Upper lobe of left lung (tissue), 6 donors: Measurements from ENCODE around the gene FECH. TPM values are rescaled to one million over a fixed set of nuclear protein-coding genes. Genes with fewer than 3 reads are reported as not detected.

Experiments
- ATAC-seq, 2 donors: fragments of 200-7000 bp; cut with Tn5 transposase; one replicate each; pipeline ENCODE4 v1.9.1; 2022; ENCODE audit warnings: mild to moderate bottlenecking in 2 of 2, moderate library complexity in 2 of 2; ENCODE audit not compliant: low FRiP score in 2 of 2
- DNase-seq, 2 donors: peaks; one replicate each; pipeline ENCODE4 v3.0.0-alpha.2; 2019 to 2020
- H3K27ac ChIP-seq, 4 donors: fragments of 200-600 bp; sonication (generic); one replicate each; pipeline ENCODE4 v1.5.1; 2016 to 2019
- H3K27me3 ChIP-seq, 4 donors: fragments of 200-600 bp; sonication (generic); one replicate each; pipeline ENCODE4 v1.5.1; 2017 to 2019
- H3K36me3 ChIP-seq, 4 donors: fragments of 200-600 bp; sonication (generic); one replicate each; pipeline ENCODE4 v1.5.1; 2016 to 2019
- H3K4me1 ChIP-seq, 4 donors: fragments of 200-600 bp; sonication (generic); one replicate each; pipeline ENCODE4 v1.5.1; 2018 to 2019
- H3K4me3 ChIP-seq, 4 donors: fragments of 200-600 bp; sonication (generic); one replicate each; pipeline ENCODE4 v1.5.1; 2017 to 2019; ENCODE audit warnings: mild to moderate bottlenecking in 2 of 4, moderate library complexity in 1 of 4
- H3K9me3 ChIP-seq, 4 donors: fragments of 200-600 bp; sonication (generic); one replicate each; pipeline ENCODE4 v1.5.1; 2018 to 2019
- CTCF ChIP-seq, 6 experiments: fragments of 450-650 bp in 4 of 6; fragments of 200-600 bp in 2 of 6; sonication (generic) in 2 of 6; IDR thresholded peaks; one replicate each; pipeline ENCODE4 v1.5.1; 2016 to 2019; ENCODE audit warnings: antibody characterized with exemption in 6 of 6
- EP300 ChIP-seq, 4 donors: sonication (generic); formaldehyde crosslinking; IDR thresholded peaks; one replicate each; pipeline ENCODE4 v1.5.1; 2017; ENCODE audit warnings: antibody characterized with exemption in 4 of 4, control low read depth in 2 of 4
- POLR2A ChIP-seq, 4 donors: fragments of 450-650 bp; IDR thresholded peaks; one replicate each; pipeline ENCODE4 v1.5.1; 2016 to 2017; ENCODE audit warnings: antibody characterized with exemption in 4 of 4, mild to moderate bottlenecking in 2 of 4
- POLR2AphosphoS5 ChIP-seq, 2 donors: sonication (generic); formaldehyde crosslinking; IDR thresholded peaks; one replicate each; pipeline ENCODE4 v1.5.1; 2017; ENCODE audit warnings: antibody characterized with exemption in 2 of 2
- WGBS, 2 donors: methylation state at CpG; one replicate each; pipeline ENCODE4 v1.1.5; 2017 to 2018; 5-methylcytosine and 5-hydroxymethylcytosine counted together
- total RNA-seq, 6 donors: library from RNA; depleted of rRNA in 4 of 6; stranded (reverse); fragments of >200 nt in 4 of 6; gene quantifications; one replicate each; pipeline versions ENCODE4 v1.1.0 to v1.2.1, GENCODE V29; 2016 to 2021
- donor health status: DM: no; HTN: no; CAD: no; lungs with moderate emphysema.
- donor health status: DM: no; HTN: yes; CAD: no; lungs with severe emphysema.

The FECH gene
- total RNA-seq, 6 donors from 2014 or later, result 11.4 to 27.2 (median 22.1) TPM

- ATAC-seq (no peak), DNase-seq (no peak)
- 90 to 92% methylated on average over 6 of the region's 6 CpGs for WGBS, 2 donors
- H3K27me3 ChIP-seq, result no peaks in the 10 kb centered on the region
- H3K36me3 ChIP-seq, result peaks cover 0 to 56% (median 14%) of the 10 kb centered on the region in 4 donors
- H3K9me3 ChIP-seq, result no peaks in the 10 kb centered on the region
- H3K4me1 ChIP-seq, result no peaks in the 10 kb centered on the region
- TF ChIP-seq POLR2AphosphoS5 (IDR thresholded peaks at IDR 0.05), result no peak
- no peak for TF ChIP-seq POLR2A (IDR thresholded peaks at IDR 0.05)
- TF ChIP-seq EP300 (IDR thresholded peaks at IDR 0.05), result no peak
- no peak for TF ChIP-seq CTCF (IDR thresholded peaks at IDR 0.05)
- no peak overlapping the region for H3K27ac ChIP-seq
- H3K4me3 ChIP-seq, result no peak overlapping the region
These were observed 25.2 kb downstream of the FECH start for GRCh38 chr18:57561261-57561660.

DNA sequence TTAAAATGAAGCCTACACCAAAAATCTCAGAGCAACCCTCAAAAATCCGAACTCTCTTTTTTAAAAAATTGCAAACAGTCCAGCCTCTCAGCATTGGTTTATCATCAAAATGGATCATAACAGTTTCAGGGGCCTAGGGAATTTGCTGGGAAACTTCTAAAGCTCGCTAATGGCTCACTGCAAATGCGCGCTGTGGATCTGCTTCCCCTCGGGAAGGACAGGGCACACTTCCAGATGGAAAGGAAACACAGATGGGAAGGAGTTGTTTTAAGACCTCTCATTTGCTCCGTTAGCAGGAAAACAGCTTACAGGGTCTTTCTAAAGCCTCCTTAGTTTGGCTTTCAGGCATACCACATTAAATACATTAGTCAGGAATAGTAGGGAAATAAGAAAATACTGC lies 27.2 kb downstream of the FECH start:
- no peak for DNase-seq

DNA sequence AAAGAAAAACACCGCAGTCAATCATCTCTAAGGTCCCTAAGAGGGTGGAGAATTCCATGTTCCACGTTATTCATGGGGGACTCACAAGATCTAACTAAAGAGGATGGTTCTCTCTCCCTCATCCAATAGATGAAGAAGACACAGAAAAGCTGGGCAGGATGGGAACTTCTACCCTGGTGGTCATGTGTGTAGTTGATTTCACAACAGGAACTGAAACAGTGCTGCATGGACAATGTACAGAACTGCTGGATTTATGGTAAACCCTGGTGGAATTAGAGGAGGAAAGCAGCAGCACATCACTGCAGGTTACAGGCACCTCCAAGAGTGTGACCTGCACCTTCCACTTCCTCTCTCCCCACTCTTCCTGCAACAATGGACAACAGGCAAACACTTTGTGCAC lies 31.4 kb downstream of the FECH start:
- H3K36me3 ChIP-seq, result peaks cover 0 to 85% (median 26%) of the 10 kb centered on the region in 4 donors
- H3K27me3 ChIP-seq, result no peaks in the 10 kb centered on the region
- H3K9me3 ChIP-seq, result no peaks in the 10 kb centered on the region
- no peak overlapping the region for H3K4me3 ChIP-seq
- TF ChIP-seq POLR2A (IDR thresholded peaks at IDR 0.05) (no peak), POLR2AphosphoS5 (IDR thresholded peaks at IDR 0.05) (no peak)
- no peak overlapping the region for H3K27ac ChIP-seq
- ATAC-seq (no peak), DNase-seq (no peak)
- WGBS, 2 donors, result 86 to 95% methylated on average over 2 of the region's 2 CpGs
- no peaks in the 10 kb centered on the region for H3K4me1 ChIP-seq

More for the DNA sequence above, 27.2 kb downstream of the FECH start:
- Histone ChIP-seq H3K27ac (no peak overlapping the region), H3K27me3 (no peaks in the 10 kb centered on the region), H3K9me3 (no peaks in the 10 kb centered on the region), H3K36me3 (peaks cover 0 to 60% (median 16%) of the 10 kb centered on the region in 4 donors), H3K4me1 (no peaks in the 10 kb centered on the region), H3K4me3 (no peak overlapping the region)
- 74 to 77% methylated on average over 6 of the region's 6 CpGs for WGBS, 2 donors
- no peak for ATAC-seq
- TF ChIP-seq EP300 (IDR thresholded peaks at IDR 0.05) (no peak), POLR2A (IDR thresholded peaks at IDR 0.05) (no peak), POLR2AphosphoS5 (IDR thresholded peaks at IDR 0.05) (no peak), CTCF (IDR thresholded peaks at IDR 0.05) (no peak)

DNA sequence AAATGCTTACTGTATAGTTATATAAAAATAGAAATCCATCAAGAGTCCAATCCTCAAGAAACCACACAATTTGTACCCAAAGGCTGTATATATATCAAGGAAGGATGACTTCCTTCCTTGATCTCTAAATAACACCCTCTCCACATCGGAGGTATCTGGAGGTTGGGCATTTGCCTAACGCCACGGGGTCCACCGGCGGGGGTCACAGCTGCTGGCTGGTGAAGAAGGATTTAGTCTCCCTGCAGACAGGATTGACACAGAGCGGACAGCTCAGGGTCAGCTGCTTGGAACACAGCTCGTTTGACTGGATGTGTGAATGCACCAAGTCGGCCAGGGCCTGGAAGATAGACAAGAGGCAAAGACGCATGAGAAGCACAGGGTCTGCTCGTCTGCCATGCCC lies 36.0 kb downstream of the FECH start:
- no peaks in the 10 kb centered on the region for H3K4me1 ChIP-seq
- H3K27me3 ChIP-seq, result no peaks in the 10 kb centered on the region
- 81 to 84% methylated on average over 10 of the region's 10 CpGs for WGBS, 2 donors
- no peak overlapping the region for H3K27ac ChIP-seq
- no peaks in the 10 kb centered on the region for H3K9me3 ChIP-seq
- TF ChIP-seq POLR2A (IDR thresholded peaks at IDR 0.05) (no peak), EP300 (IDR thresholded peaks at IDR 0.05) (no peak), POLR2AphosphoS5 (IDR thresholded peaks at IDR 0.05) (no peak), CTCF (IDR thresholded peaks at IDR 0.05) (no peak)
- no peak overlapping the region for H3K4me3 ChIP-seq
- DNase-seq (peak in 1 of 2 donors; percentile 62), ATAC-seq (no peak)
- H3K36me3 ChIP-seq, result peaks cover 0 to 51% (median 23%) of the 10 kb centered on the region in 4 donors

DNA sequence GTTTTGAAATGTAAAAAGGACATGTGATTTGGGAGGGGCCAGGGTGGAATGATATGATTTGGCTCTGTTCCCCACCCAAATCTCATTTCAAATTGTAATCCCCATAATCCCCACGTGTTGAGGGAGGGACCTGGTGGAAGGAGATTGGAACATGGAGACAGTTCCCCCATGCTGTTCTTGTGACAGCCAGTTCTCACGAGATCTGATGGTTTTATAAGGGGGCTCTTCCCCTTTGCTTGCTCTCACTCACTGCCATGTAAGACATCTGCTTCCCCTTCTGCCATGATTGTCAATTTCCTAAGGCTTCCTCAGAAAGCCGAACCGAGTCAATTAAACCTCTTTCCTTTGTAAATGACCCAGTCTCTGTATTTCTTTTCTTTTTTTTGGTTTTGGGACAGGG lies 39.2 kb downstream of the FECH start:
- DNase-seq (no peak), ATAC-seq (no peak)
- Histone ChIP-seq H3K27ac (no peak overlapping the region), H3K4me1 (no peaks in the 10 kb centered on the region), H3K4me3 (no peak overlapping the region), H3K9me3 (no peaks in the 10 kb centered on the region), H3K36me3 (peaks cover 0 to 23% (median 13%) of the 10 kb centered on the region in 4 donors), H3K27me3 (no peaks in the 10 kb centered on the region)
- no peak for TF ChIP-seq EP300 (IDR thresholded peaks at IDR 0.05)
- TF ChIP-seq POLR2AphosphoS5 (IDR thresholded peaks at IDR 0.05), result no peak
- TF ChIP-seq POLR2A (IDR thresholded peaks at IDR 0.05), result no peak
- no peak for TF ChIP-seq CTCF (IDR thresholded peaks at IDR 0.05)
- 61 to 78% methylated on average over 4 of the region's 4 CpGs for whole genome bisulfite sequencing, 2 donors
